ENCODE results near the gene USP15. TPM values are rescaled to one million over a fixed set of nuclear protein-coding genes. Genes with fewer than 3 reads are reported as not detected.
A peak's percentile ranks its signal among the peaks of the same experiment; 100 is the strongest.

The USP15 gene
- total RNA-seq, 2 donors from 2014 or later = 41.1 to 49.7 TPM

DNA sequence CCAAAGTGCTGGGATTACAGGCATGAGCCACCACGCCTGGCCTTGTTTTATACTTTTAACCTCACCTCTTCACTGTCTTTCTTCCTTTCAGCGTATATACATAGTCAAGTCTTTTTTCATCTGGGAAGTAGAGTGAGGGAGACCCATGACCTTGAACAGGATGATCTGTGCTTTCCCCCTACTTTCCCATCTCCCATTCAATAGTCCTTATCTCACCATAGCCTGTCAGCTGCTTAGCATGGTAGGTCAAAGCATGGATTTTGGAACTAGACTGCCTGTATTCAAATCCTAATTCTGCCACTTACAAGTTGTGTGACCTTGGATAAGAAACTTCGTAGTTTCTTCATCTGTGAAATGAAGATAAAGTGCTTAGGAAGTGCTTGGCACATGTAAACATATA lies 110.0 kb downstream of the USP15 start:
- H3K4me1 ChIP-seq = peaks cover 0 to 22% of the 10 kb centered on the region in 2 donors
- TF ChIP-seq, protein P1, sequence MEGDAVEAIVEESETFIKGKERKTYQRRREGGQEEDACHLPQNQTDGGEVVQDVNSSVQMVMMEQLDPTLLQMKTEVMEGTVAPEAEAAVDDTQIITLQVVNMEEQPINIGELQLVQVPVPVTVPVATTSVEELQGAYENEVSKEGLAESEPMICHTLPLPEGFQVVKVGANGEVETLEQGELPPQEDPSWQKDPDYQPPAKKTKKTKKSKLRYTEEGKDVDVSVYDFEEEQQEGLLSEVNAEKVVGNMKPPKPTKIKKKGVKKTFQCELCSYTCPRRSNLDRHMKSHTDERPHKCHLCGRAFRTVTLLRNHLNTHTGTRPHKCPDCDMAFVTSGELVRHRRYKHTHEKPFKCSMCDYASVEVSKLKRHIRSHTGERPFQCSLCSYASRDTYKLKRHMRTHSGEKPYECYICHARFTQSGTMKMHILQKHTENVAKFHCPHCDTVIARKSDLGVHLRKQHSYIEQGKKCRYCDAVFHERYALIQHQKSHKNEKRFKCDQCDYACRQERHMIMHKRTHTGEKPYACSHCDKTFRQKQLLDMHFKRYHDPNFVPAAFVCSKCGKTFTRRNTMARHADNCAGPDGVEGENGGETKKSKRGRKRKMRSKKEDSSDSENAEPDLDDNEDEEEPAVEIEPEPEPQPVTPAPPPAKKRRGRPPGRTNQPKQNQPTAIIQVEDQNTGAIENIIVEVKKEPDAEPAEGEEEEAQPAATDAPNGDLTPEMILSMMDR (IDR thresholded peaks at IDR 0.05) = no peak
- H3K27me3 ChIP-seq = no peaks in the 10 kb centered on the region
- H3K27ac ChIP-seq = no peak overlapping the region
- no peak for DNase-seq (ENCODE audit: low spot score)
- no peaks in the 10 kb centered on the region for H3K36me3 ChIP-seq
- no peak overlapping the region for H3K4me3 ChIP-seq
- H3K9me3 ChIP-seq = peaks cover 0 to 3% of the 10 kb centered on the region in 2 donors

DNA sequence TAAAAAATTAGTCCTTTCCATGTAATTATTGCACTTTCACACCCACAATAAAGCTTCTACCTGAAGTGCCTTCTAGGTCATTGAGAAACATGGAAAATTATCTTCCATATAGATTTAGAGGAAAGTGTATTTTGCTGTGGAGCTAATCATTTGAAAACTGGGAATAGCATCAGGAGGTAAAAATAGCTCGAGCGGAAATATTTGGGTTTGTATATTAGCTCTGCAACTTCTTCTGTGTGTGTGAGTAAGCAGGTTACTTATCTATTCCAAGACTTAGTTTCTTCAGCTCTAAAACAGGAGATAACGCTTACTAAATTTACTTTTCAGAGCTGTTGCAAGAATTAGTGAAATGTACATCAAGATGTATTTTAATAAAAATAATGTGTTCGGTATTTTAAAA lies 111.5 kb downstream of the USP15 start:
- no peaks in the 10 kb centered on the region for H3K36me3 ChIP-seq
- TF ChIP-seq, protein P1 (IDR thresholded peaks at IDR 0.05) = no peak
- peaks cover 0 to 22% of the 10 kb centered on the region in 2 donors for H3K4me1 ChIP-seq
- no peak for DNase-seq (ENCODE audit: low spot score)
- no peak overlapping the region for H3K4me3 ChIP-seq
- no peak overlapping the region for H3K27ac ChIP-seq
- no peaks in the 10 kb centered on the region for H3K9me3 ChIP-seq
- no peaks in the 10 kb centered on the region for H3K27me3 ChIP-seq

DNA sequence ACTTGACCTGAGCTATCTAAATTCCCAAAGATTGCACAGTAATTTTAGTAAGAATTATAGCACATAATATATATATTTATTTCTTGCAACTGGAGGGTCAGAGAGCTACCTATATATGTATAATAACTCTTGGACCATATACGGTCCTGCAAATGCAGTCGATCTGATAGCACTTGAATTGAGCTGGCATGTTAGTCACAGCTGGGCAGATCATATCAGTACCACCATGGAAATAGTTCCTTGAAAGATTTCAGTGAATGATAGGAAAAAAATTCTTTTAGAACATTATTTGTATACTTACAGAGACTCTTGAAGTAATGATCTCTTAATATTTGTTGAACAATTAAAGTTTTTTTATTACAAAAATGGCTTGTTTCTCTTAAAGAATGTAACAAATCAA lies 111.9 kb downstream of the USP15 start:
- no peak for DNase-seq (ENCODE audit: low spot score)
- H3K4me3 ChIP-seq = no peak overlapping the region

DNA sequence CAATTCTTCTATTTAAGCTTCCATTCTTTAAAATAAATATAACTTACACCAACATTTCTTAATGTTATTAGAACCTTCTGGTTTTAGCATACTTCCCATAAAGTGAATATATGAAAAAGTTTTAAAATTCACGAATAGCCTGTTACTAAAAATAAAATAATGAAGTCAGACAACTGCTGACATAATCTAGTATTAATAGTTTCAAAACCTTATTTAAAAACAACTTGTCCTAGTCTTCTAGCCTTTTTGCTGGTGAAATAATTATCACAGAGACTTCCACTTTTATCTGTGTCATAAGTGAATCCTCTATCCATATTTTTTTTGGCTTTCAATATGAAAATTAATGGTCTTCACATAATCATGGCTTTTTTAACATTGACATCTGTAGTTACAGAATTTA lies 112.6 kb downstream of the USP15 start:
- no peaks in the 10 kb centered on the region for H3K36me3 ChIP-seq
- H3K4me3 ChIP-seq = no peak overlapping the region
- no peak for DNase-seq (ENCODE audit: low spot score)
- TF ChIP-seq, protein P1 (IDR thresholded peaks at IDR 0.05) = no peak
- no peaks in the 10 kb centered on the region for H3K9me3 ChIP-seq
- peak overlapping the region in 1 of 2 donors; percentile 32 for H3K27ac ChIP-seq
- no peaks in the 10 kb centered on the region for H3K27me3 ChIP-seq
- peaks cover 0 to 22% of the 10 kb centered on the region in 2 donors for H3K4me1 ChIP-seq

More for the DNA sequence above, 111.9 kb downstream of the USP15 start:
- TF ChIP-seq, protein P1 (IDR thresholded peaks at IDR 0.05) = no peak
- Histone ChIP-seq H3K27me3 (no peaks in the 10 kb centered on the region), H3K36me3 (no peaks in the 10 kb centered on the region), H3K4me1 (peaks cover 0 to 22% of the 10 kb centered on the region in 2 donors), H3K27ac (peak overlapping the region in 1 of 2 donors; percentile 32), H3K9me3 (no peaks in the 10 kb centered on the region)

DNA sequence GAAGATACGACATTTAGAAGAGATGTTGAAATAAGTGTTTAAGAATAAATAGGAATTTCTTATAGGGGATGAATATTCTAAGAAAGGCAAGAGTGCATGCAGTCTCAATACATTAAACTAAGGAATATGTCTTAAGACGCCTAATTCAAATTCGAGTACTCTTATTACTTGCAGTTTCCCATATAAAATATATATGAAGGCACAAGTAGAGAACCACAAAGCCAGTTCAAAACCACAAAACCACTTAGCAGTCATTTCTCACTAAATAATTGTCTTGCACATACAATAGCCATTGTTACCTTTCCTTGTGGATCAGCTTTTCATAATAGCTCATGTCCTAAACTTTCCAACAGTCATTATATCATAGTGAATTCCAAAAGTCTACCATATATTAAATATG lies 115.4 kb downstream of the USP15 start:
- Histone ChIP-seq H3K4me1 (peaks cover 0 to 18% of the 10 kb centered on the region in 2 donors), H3K4me3 (no peak overlapping the region), H3K27me3 (no peaks in the 10 kb centered on the region), H3K36me3 (no peaks in the 10 kb centered on the region), H3K9me3 (no peaks in the 10 kb centered on the region), H3K27ac (no peak overlapping the region)
- TF ChIP-seq, protein P1 (IDR thresholded peaks at IDR 0.05) = no peak
- no peak for DNase-seq (ENCODE audit: low spot score)

DNA sequence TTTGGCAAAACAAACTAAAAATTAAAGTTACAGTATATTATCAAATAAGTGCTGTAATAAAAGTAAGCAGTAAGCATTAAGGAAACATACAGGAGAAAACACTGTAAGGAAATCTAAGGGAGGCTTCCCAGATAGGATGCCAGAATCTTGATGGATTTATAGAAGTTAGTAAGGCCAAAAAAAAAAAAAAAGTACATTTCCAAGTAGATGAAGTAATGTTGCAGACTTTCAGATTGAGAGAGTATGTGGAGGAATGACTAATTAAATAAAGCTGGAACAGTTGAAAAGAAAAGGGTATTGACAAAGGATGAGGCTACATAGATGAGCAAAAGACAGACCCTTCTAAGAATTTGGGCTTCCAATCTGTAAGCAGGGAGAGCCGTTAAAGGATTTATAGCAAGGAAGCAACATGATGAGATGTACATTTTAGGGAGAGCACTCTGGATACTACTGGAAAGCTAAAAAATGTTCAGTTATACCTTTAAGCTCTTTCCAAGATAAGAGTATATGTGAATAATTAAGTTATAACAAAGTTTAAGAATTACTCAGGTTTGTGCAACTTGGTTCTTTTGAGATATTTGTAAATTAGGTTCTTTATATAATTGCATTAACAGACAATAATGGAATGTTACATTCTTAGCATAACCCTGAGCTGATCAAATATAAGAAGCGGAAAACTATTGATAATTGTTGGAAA lies 119.0 kb downstream of the USP15 start:
- H3K4me3 ChIP-seq = no peak overlapping the region
- TF ChIP-seq, protein P1 (IDR thresholded peaks at IDR 0.05) = no peak
- no peak for DNase-seq (ENCODE audit: low spot score)
- no peaks in the 10 kb centered on the region for H3K4me1 ChIP-seq
- H3K27ac ChIP-seq = no peak overlapping the region
- H3K9me3 ChIP-seq = no peaks in the 10 kb centered on the region
- H3K27me3 ChIP-seq = no peaks in the 10 kb centered on the region
- peaks cover 5% of the 10 kb centered on the region for H3K36me3 ChIP-seq

Measured in right atrium auricular region (tissue), 2 donors.